HG02973 (cell line): ENCODE results near the gene PDCL3.

ENCODE experiments used
- ATAC-seq: cut with Tn5 transposase; IDR thresholded peaks from one replicate; pipeline ENCODE4 v1.9.1; 2021; ENCODE audit warnings: moderate library complexity; ENCODE audit not compliant: unreplicated experiment

The PDCL3 gene

DNA sequence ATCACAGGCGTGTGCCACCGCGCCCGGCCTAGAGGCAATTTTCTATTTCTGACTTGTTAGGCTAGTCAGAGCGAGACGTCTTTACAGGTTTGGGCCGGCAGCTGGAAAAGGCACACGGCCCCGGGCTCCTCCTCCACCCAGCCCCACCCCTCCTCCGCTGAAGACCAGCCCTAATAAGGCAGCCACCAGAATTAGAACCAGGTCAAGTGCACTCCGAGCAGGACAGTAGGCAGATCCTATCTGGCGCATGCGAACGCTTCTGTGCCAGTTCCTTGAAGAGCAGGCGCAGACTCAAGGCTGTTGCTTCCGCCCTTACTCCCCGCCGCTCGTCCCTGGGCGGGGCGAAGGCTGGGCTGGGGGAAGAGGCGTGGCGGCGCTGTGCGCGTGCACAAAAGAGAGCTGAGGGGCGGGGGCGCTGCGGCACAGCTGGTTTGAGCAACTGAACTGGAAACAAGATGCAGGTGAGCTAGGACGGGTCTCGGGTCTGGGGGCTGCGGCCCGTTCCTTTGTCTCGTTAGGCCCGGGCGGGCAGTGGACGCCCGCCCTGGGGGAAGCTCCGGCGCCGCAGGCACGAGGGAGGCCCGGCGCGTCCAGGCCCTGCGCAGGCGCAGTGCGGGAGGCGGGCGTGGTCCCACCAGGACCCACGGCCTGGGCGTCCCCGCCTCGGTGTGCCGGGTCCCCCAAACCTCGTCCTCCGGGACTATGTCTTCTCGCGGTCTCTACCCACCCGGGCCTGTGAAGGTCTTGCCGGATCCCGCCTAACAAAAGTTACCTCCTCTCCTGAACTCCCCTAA lies at the start of gene PDCL3:
TSS of gene PDCL3 (plus strand) at position 381 of the 794 bp plus-strand sequence. CDS start at position 456, 75 bp downstream.
- peak; percentile 94 for ATAC-seq

DNA sequence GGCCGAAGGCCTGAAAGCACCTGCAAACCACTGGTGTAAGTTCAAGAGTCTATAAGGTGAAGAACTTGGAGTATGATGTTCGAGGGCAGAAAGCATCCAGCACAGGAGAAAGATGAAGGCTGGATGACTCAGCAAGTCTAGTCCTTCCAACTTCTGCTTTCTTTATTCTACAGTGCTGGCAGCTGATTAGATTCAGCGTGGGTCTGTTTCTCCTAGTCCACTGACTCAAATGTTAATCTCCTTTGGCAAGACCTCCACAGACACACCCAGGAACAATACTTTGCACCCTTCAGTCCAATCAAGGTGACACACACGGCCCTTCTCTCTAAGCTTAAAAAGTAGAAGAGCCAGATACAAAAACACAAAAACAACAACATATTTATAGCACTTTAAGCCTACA lies 49.1 kb upstream of the PDCL3 start:
- no peak for ATAC-seq

DNA sequence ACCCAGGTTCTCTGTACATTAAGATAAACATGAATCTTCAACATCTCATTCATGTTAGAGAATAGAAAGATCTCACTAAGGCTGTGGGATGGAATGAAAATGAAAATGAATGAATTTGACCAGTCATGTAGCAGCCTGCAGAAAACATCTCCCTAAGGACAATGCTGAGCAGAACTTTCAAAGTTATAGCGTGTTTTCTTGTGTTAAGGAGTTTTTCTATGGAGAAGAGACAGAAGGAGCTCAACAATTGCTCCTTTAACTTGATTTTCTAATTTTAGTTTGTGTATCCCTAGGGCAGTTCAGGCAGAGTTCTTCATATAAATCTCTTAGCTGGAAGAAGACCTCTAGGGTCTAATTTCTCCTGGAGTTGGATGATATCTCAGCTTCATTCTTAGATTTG lies 45.2 kb upstream of the PDCL3 start:
- ATAC-seq, result no peak

DNA sequence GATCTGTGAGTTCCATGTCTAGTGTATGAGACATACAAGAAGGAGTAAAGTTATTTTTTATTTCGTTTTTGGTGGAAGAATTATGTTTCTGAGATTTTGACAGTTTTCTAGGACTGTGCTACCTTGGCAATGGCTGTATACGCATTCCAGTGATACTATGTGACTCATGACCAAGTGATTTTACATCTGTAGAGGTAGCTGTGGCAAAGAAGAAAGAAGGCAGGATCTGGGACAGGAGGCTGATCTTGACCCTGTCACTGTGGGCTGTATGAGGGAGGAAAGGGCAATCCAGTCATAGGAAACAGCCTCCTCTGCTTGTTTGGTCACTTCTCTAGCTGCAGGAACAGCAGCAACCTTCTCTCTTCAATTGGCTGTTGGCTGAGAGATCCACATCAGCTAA lies 44.0 kb upstream of the PDCL3 start:
- no peak for ATAC-seq

DNA sequence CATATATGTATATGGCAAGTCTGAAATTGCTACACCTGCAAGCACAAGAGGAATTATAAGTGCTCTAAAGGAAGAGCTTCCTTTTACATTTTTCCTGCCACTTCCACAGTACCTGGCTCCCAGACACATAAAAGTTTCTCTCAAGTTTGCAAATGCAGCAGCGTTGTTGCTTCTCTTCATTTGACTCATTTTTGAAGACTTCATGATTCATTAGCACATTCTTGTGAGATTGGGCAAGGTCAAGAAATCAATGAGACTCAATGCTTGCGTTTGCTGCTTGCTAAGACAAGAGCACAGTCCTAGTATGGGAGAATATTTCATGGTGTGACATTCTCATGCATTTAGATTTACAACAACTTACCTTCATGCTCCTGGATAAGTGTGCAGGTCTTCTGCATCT lies 42.6 kb upstream of the PDCL3 start:
- ATAC-seq, result no peak

DNA sequence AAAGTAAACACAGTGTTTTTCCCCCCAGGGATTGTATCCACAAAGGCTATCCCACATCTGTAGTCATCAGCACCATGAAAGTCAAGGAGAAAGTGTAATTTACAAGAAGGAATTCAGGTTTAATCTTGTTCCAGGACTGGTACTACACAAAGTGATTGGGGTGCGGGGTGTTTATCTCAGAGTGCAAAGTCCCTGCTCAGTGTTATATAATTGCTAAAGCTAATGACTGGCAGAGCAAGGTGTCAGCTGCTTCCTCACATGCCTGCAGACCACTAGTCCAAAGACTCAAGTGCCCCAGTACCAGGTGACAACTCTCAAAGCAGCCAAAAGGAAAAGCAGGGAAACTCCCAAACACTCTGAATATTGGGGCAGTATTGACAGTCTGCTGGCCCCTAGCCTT lies 40.4 kb upstream of the PDCL3 start:
- ATAC-seq, result no peak

DNA sequence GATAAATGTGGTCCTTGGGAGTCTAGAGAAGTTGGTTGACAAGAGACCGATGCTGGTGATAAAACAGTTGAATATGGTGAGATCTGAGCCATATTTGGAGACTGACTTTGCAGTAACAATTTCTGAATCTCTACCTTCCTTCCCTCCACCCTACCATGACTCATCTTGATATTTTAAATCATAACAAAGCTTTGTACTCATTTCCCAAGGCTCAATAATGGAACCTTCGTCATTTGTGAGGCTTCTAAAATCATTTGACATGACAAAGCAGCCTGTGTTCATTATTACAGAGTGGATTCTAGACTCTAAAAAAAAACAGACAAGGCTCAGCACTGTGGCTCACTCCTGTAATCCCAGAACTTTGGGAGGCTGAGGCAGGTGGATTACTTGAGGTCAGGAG lies 38.5 kb upstream of the PDCL3 start:
- ATAC-seq, result no peak

DNA sequence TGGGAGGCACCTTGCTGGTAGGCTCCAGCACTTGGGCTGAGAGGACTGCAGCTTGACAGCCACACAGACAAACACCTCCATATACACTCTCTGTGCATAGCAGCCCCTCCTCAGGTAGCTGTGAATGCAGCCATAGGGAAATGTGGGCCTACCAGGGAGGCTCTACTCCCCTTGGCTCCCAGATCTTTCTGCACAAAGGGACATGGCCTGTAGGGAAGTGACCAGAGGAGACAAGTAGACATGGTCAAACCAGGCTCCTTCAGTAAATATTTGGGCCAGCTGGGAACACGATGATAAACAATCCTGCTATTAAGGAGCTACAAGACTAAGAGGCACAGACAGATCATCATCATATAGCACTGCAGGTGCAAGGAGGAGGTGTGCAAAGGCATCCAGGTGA lies 35.9 kb upstream of the PDCL3 start:
- ATAC-seq, result no peak

DNA sequence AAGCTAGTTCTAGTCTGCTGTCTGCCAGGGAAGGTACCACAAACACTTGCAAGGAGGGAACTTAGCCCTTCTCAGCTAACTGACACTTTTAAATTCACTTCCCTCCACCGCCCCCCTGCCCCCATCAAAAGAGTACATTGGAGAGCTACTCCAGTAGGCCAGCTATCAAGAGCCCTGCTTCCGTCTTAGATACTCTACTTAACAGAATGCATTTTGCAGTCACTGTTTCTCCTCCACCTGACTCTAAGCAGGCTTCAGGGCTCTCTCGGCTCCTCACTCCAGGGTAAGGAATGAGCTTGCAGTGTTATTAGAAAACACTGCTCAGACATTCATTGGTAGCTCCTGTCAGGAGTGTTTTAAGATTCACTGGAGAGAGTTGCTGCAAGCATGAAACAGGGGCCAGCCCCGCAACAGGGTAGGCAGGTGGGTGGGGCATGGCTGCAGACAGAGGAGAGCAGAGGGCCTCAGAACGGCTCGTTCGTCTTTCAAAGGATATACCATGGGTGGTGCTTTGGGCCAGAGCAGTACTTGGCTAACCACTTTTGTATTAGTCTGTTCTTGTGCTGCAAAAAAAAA lies 35.3 kb upstream of the PDCL3 start:
- no peak for ATAC-seq

DNA sequence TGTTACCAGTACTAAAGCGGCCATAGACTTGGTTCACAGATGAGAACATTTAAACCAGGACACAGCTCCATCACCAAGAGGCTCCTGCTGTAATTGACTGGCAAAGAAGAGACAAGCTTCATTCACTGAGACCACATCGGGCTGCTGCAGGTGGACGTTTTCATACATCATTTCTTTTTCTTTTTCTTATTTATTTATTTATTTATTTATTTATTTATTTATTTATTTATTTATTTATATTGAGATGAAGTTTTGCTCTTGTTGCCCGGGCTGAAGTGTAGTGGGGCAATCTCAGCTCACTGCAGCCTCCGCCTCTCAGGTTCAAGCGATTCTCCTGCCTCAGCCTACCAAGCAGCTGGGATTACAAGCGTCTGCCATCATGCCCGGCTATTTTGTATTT lies 33.6 kb upstream of the PDCL3 start:
- ATAC-seq, result no peak

DNA sequence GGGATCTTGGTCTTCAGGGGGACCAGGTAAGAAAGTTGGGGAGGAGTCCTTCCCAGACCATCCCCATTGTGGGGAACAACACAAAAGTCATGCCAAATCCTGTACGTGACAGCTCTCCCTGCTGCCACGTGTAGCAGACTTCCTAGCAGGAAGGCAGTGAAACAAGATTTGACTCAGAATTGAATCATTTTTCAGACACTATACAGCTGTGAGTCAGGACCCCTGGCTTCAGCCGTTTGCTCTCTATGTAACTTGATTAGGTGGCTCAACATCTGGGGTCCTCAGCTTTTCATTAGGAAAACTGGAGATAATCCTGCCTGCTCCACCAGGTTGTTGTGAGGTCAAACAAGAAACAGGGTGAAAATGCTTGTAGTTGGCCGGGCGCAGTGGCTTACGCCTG lies 32.9 kb upstream of the PDCL3 start:
- no peak for ATAC-seq

DNA sequence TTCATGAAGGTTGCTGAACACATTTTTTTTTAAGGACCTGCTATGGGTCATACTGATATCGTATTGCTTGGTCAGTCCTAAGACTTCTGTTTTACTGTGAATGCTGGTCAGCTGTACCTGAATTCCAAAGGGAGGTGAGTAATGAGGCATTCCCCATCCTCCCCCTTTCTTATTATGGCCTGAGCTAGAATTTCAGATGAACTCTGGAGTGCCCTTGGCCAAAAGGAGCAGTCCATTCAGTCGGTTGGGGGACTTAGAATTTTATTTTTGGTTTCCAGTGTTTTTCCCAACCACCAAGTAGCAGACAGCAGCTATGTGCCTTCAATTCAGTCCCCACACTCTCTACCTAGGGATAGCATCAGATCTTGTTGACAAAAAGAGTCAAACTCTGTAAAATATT lies 26.9 kb upstream of the PDCL3 start:
- no peak for ATAC-seq

DNA sequence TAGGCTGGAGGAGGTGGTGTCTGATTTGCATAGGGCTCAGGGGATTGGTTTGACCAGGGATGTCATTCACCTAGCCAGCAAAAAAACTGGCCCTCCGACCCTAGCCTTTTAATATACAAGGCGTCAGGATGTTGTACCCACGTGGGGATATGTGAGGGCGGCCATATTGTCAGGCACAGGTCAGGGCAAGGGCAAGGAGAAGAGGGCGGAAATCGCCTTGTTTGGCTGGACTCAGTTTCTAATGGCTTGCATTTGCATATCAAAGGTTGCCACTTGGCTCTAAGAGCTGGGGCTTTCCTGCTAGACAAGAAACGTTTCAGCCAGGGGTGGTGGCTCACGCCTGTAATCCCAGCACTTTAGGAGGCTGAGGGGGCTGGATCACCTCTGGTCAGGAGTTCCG lies 24.9 kb upstream of the PDCL3 start:
- ATAC-seq, result no peak

DNA sequence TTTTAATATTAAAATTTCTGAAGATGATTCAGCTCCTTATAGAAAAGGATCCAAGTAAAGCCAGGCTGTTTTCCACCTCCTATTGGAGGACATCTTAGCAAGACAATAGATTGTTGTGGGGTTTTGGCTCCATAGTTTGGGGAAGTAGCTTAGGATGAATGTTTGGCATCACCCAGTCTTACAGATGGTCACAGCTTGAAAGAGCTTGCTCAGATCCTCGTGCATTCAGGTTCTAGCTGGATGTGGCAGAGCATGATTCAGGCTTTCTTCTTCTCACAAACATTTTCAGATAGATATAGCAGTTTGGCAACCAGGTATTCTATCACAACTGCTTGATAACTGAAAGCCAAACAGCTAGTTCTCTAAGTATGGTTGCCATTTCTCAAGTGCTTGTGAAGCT lies 23.6 kb upstream of the PDCL3 start:
- ATAC-seq, result no peak

DNA sequence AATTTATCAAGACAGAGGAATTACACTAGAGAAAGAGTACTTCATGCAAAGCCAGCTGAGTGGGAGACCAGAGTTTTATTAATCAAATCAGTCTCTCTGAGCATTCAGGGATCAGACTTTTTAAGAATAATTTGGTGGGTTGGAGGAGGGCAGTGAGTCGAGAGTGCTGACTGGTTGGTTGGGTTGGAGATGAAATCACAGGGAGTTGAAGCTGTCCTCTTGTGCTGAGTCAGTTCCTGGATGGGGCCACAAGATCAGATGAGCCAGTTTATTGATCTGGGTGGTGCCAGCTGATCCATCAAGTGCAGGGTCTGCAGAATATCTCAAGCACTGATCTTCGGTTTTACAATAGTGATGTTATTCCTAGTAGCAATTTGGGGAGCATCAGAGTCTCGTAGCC lies 21.4 kb upstream of the PDCL3 start:
- no peak for ATAC-seq

DNA sequence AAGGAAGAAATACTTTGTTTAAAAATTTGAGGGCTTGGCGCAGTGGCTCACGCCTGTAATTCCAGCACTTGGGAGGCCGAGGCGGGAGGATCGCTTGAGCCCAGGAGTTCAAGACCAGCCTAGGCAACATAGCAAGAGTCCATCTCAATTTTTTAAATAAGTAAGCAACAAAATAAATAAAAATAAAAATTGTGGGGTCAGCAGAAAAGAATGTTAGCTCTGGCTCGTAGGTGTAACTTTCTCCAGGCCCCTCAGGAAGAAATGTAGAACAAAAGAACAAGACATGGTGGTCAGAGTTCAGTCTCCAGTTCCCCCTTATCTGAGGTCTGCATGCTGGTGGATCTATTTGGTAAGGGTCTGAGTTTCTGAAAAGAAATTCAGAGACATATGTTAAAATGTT lies 20.4 kb upstream of the PDCL3 start:
- ATAC-seq, result no peak

DNA sequence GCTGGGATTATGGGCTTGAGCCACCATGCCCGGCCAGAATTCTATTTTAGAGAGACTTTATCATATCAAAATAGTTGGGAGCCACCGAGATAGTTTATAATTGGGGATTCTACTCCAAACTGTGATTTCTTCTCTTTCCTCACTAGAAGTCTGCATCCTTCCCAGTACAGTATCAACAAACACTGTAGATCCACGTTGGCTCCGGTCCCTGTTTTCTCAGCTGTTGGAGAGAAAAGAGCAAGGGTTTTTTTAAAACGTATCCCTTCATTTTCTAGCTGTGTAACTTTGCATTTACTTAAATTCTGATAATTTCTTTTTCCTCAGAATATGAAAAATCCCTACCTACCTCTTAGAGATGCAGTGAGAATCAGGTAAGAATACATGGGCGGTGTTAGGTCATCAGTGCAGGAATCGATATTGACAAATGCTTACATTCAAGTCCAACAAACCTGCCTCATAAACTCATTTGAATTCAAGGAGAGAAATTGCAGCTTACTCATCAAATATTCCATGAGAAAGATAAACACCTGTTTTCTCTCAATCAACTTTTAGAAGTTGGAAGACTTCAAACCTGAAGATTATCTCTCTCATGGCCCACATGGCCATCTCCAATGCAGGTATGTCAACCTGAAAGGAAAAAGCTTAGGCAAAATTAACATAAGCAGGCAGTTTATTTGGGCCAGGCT lies 17.7 kb upstream of the PDCL3 start:
- no peak for ATAC-seq

DNA sequence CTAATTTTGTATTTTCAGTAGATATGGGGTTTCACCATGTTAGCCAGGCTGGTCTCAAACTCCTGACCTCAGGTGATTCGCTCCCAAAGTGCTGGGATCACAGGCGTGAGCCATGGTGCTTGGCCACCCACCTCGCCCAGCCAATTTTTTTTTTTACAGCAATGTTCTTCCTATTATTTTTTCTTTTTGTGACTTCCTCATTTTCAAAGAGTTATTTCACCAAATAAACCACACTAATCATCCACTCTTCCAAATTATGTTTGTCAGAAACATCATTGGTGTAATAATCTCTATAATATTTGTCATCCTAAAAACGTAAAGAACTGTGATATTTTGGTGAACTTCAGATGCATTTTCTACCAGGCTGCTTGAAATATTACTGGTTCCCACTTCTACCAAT lies 16.3 kb upstream of the PDCL3 start:
- no peak for ATAC-seq

DNA sequence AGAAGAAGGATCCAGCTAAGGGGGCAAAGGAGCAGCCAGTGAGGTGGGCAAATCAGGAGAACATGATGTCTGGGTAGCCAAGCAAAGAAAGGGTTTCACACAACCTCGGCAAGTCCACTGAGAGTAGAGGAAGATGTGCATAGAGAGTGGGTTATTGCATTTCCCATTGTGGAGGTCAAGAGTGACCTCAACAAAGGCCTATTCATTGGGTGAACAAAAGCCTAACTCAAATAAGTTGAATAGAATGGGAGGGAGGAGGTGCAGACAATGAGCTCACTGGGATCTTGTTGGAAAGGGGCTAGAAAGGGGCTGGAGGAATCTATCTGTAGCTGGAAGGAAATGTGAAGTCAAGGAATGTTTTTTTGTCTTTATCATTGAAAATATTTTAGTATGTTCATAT lies 14.0 kb upstream of the PDCL3 start:
- no peak for ATAC-seq

DNA sequence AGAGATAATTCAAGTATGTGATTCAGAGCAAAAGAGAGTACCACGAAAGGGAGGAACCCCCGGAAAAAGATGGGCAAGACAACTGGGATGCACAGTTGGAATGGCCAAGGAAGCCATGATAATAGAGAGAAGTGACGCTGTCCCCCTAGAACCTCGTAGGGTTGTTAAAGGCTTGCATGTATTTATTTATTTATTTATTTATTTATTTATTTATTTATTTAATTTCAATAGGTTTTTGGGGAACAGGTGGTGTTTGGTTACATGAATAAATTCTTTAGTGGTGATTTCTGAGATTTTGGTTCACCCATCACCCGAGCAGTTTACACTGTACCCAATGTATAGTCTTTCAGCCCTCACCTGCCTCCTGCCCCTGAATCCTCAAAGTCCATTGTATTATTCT lies 11.5 kb upstream of the PDCL3 start:
- ATAC-seq, result no peak

DNA sequence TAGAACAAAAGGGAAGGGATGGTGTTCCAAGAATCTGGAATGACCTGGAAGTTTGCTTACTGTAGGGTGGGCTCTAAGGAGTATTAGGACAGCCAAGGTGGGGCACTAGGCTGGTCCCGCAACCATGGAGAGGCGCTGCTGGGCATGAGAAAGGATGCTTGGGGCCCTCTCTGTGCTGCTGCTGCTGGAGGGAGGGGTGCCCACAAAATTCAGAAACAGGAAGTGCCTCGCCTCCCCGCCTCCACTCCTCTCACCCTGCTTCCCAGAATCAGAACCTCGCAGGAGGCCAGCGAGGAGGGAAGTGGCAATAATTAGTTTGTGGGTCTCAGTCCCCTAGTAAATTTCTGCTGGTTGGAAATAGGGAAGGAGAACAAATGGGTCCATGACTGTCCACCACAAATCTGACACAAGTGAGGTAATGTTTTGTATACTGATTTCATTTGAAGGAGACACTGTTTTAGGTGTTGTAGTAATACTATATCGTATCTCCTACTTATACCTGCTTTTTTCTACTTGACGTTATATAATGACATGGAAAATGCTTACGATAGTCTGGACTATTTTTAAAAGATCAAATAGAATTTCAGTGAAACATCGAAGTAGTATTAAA lies 7.9 kb upstream of the PDCL3 start:
- ATAC-seq, result no peak

DNA sequence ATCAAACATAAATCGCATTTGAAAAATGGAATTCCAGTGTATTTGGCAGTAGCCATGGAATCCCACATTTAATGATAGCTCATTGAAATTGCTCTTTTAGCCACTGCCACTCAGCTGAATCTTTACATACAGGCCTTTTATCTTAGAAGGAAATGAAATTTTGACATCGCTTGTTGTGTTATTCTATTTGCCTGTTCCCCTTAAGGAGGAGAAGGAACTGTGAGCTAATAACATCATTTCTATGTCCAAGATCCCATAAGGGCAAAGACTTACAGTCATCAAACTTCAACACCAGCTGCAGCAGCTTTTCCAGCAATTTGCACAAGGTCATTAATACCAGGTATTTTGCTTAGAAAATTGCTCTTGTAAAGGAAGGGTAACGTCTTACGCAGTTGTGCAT lies 6.0 kb upstream of the PDCL3 start:
- no peak for ATAC-seq
